ENCODE measurements around the gene IZUMO1. TPM values are rescaled to one million over a fixed set of nuclear protein-coding genes. Genes with fewer than 3 reads are reported as not detected.
A peak's percentile ranks its signal among the peaks of the same experiment; 100 is the strongest.

Gene IZUMO1
- total RNA-seq, 1 experiment from 2014 or later, result not detected

DNA sequence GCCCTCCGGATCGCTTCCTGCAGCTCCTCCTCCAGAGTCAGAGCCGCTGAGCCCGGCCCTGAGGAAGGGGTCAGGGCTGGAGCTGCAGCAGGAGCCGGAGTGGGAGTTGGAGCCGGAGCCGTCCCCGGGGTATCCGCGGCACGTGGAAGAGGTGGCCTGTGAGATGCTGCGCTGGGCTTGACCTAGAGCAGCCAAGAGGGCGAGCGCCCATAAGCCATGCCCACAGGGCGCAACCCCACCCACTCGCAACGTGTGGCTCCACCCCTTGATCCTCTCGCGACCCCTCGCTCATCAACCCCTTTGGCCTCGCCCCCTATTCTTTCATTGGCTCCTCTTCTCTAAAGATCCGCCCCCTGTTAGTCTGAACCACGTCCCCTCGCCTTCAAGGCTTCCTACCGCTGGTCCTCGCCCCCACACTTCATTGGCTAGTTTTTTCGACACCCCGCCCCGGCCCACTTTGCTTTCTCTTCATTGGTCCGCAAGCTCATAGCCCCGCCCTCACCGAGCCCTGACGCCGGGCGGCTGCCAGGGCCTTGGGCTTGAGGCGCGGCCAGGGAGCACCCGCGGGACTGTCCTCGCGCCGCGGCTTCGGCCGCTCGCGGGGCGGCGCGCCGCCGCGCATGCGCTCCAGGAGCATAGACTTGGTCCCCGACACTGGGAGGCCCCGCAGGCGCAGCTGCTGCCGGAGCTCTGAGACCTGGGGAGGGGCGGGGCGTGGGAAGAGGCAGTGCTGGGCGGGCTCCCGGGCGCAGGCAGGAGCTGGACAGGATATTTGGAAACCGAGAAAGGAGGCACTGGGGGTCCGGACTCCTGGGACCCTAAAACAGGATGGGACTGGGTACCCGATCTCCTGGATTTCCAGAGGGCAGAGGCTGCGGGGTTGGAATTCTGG is 32.6 kb downstream of the IZUMO1 start:
- H3K36me3 ChIP-seq (ENCODE audit: insufficient read depth, low read length, poor library complexity, severe bottlenecking), result no peaks in the 10 kb centered on the region
- H3K27me3 ChIP-seq (replicated peaks; ENCODE audit: insufficient read depth, low read depth, low read length, poor library complexity), result no peaks in the 10 kb centered on the region
- peak overlapping the region; percentile 66 for H3K4me3 ChIP-seq (ENCODE audit: low read depth, low read length, poor library complexity, severe bottlenecking)
- CTCF ChIA-PET, result interaction anchor here (0.9 kb wide), 1 partner anchor 68 kb away, joined by 4 read pairs; the partner anchor contains the start of gene CA11
- peak overlapping the region; percentile 88 for H3K27ac ChIP-seq (ENCODE audit: low read depth, low read length, poor library complexity, severe bottlenecking)
- DNase-seq (ENCODE audit: low spot score), result peak; percentile 100
- TF ChIP-seq EZH2 (IDR thresholded peaks at IDR 0.05; ENCODE audit: borderline replicate concordance, low read depth, low read length, poor library complexity, severe bottlenecking), result no peak
- TF ChIP-seq, protein P1, sequence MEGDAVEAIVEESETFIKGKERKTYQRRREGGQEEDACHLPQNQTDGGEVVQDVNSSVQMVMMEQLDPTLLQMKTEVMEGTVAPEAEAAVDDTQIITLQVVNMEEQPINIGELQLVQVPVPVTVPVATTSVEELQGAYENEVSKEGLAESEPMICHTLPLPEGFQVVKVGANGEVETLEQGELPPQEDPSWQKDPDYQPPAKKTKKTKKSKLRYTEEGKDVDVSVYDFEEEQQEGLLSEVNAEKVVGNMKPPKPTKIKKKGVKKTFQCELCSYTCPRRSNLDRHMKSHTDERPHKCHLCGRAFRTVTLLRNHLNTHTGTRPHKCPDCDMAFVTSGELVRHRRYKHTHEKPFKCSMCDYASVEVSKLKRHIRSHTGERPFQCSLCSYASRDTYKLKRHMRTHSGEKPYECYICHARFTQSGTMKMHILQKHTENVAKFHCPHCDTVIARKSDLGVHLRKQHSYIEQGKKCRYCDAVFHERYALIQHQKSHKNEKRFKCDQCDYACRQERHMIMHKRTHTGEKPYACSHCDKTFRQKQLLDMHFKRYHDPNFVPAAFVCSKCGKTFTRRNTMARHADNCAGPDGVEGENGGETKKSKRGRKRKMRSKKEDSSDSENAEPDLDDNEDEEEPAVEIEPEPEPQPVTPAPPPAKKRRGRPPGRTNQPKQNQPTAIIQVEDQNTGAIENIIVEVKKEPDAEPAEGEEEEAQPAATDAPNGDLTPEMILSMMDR (conservative IDR thresholded peaks at IDR 0.05; ENCODE audit: low read depth, low read length), result no peak
- H3K9me3 ChIP-seq (ENCODE audit: low read depth, low read length, poor library complexity, severe bottlenecking), result no peaks in the 10 kb centered on the region
- H3K4me1 ChIP-seq (ENCODE audit: insufficient read depth, low read length, poor library complexity, severe bottlenecking), result peaks cover 33% of the 10 kb centered on the region
- intact Hi-C loops (cut with micrococcal nuclease; ENCODE audit: unreplicated experiment), result loop anchor here (5.0 kb wide), 1 partner anchor 67 kb away; the partner anchor contains the start of gene CA11
- POLR2A ChIA-PET (ENCODE audit: low non-redundant PET), result interaction anchor here (0.6 kb wide), 1 partner anchor 180 kb away, joined by 3 read pairs; no protein-coding TSS in a partner anchor
- BruUV-seq (replicated peaks), result no TSS peak

DNA sequence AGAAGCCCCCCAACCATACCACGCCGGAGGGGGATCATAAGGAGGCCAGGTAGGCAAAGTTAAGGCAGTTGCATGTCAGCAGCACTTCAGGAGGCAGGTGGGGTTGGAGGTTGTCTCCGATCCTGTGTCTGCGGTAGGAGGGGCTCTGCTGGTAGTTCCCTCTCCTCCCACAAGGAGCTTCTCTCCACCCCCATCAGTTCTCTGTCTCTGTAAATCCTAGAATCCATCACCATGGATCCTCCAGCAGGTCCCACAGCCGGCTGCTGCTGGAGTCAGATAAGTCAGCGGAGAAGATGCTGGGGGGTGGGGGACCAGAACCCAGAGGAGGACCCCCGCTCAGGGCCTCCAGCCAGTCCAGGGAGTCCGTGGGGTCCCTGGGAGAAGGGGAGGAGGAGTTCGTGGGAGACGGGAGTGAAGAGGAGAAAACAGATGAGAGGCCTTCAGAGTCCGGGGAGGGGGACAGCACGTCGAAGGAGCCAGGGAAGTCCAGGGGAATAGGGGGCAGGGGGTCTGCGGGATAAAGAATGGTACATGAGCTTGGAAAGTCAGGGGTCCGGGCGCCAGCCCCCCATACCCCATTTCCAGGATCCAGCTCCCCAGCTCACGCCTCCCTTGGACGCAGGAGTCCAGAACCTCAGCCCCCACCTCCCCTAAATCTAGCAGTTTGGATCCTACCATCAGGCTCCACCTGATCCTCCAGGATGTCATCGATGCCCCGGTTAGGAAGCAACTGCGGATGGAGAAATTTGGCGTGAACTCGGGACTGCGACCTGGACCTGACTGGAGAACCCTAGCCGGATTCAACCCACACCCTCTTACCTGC is 33.5 kb downstream of the IZUMO1 start:
- no peak for DNase-seq (ENCODE audit: low spot score)
- intact Hi-C loops (cut with micrococcal nuclease; ENCODE audit: unreplicated experiment), result loop anchor here (5.0 kb wide), 1 partner anchor 66 kb away; the partner anchor contains the start of gene CA11
- no TSS peak for BruUV-seq (replicated peaks)
- Histone ChIP-seq H3K27me3 (replicated peaks; ENCODE audit: insufficient read depth, low read depth, low read length, poor library complexity) (no peaks in the 10 kb centered on the region), H3K4me3 (ENCODE audit: low read depth, low read length, poor library complexity, severe bottlenecking) (peak overlapping the region; percentile 66), H3K27ac (ENCODE audit: low read depth, low read length, poor library complexity, severe bottlenecking) (peak overlapping the region; percentile 7), H3K36me3 (ENCODE audit: insufficient read depth, low read length, poor library complexity, severe bottlenecking) (no peaks in the 10 kb centered on the region), H3K4me1 (ENCODE audit: insufficient read depth, low read length, poor library complexity, severe bottlenecking) (peaks cover 33% of the 10 kb centered on the region), H3K9me3 (ENCODE audit: low read depth, low read length, poor library complexity, severe bottlenecking) (no peaks in the 10 kb centered on the region)
- ChIA-PET CTCF (interaction anchor here (0.5 kb wide), 1 partner anchor 15 kb away, joined by 16 read pairs; no protein-coding TSS in a partner anchor), POLR2A (ENCODE audit: low non-redundant PET) (no interaction called here)
- no peak for TF ChIP-seq EZH2 (IDR thresholded peaks at IDR 0.05; ENCODE audit: borderline replicate concordance, low read depth, low read length, poor library complexity, severe bottlenecking)
- TF ChIP-seq, protein P1 (conservative IDR thresholded peaks at IDR 0.05; ENCODE audit: low read depth, low read length), result no peak

DNA sequence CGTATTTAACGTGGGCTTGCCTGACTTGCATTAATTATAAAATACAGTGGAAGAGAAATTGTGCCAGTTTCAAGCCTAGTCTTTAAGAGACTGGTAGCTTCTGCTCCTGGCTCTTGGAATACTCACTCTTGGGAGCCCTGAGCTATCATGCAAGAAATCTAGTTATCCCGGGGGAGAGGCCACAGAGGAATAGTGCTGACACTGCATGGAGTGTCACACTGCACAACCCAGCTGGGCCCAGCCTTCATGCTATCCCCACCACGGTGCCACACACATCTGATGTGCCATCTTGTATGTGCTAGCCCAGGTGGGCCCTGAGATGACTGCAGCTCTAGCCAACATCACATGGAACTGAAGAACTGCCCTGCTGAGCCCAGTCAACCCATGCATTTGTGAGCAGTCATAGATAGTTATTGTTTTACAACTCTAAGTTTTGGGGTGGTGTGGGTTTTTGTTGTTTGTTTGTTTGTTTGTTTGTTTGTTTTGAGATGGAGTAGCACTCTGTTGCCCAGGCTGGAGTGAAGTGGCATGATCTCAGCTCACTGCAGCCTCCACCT is 35.5 kb downstream of the IZUMO1 start:
- CTCF ChIA-PET, result no interaction called here
- POLR2A ChIA-PET (ENCODE audit: low non-redundant PET), result no interaction called here
- no peak for DNase-seq (ENCODE audit: low spot score)
- Histone ChIP-seq H3K27ac (ENCODE audit: low read depth, low read length, poor library complexity, severe bottlenecking) (no peak overlapping the region), H3K9me3 (ENCODE audit: low read depth, low read length, poor library complexity, severe bottlenecking) (no peaks in the 10 kb centered on the region), H3K36me3 (ENCODE audit: insufficient read depth, low read length, poor library complexity, severe bottlenecking) (no peaks in the 10 kb centered on the region), H3K4me3 (ENCODE audit: low read depth, low read length, poor library complexity, severe bottlenecking) (no peak overlapping the region), H3K27me3 (replicated peaks; ENCODE audit: insufficient read depth, low read depth, low read length, poor library complexity) (no peaks in the 10 kb centered on the region), H3K4me1 (ENCODE audit: insufficient read depth, low read length, poor library complexity, severe bottlenecking) (peaks cover 20% of the 10 kb centered on the region)
- TF ChIP-seq EZH2 (IDR thresholded peaks at IDR 0.05; ENCODE audit: borderline replicate concordance, low read depth, low read length, poor library complexity, severe bottlenecking), result no peak
- TF ChIP-seq, protein P1 (conservative IDR thresholded peaks at IDR 0.05; ENCODE audit: low read depth, low read length), result no peak
- no TSS peak for BruUV-seq (replicated peaks)
- intact Hi-C loops (cut with micrococcal nuclease; ENCODE audit: unreplicated experiment), result loop anchor here (5.0 kb wide), 1 partner anchor 64 kb away; the partner anchor contains the start of gene CA11
